Activated CD8-positive, alpha-beta T cell treated with anti-CD3 and anti-CD28 coated beads for 36 hours (primary cell): ENCODE measurements around the gene URB1. TPM values are rescaled to one million over a fixed set of nuclear protein-coding genes. Genes with fewer than 3 reads are reported as not detected.
"Not testable (repeated sequence)": the region's sequence is repeated elsewhere in the genome, so short reads cannot be mapped to it uniquely, and the experiment has no call there.

Experiments
- ATAC-seq: fragments of 200-7000 bp; cut with Tn5 transposase; one replicate; pipeline ENCODE4 v1.10.0; 2021; ENCODE audit warnings: mild to moderate bottlenecking, moderate library complexity
- CTCF ChIA-PET: fragments of 350-600 bp; sonication (Branson Sonifier 250); formaldehyde crosslinking; loops from one replicate; lab custom pipeline; 2021; ENCODE audit warnings: antibody characterized with exemption; lab: Charles Lee
- POLR2A ChIA-PET: fragments of 350-600 bp; sonication (Branson Sonifier 250); formaldehyde crosslinking; loops from one replicate; lab custom pipeline; 2021; ENCODE audit warnings: antibody characterized with exemption; lab: Charles Lee
- DNase-seq: peaks from one replicate; pipeline ENCODE4 v3.0.0-alpha.2; 2020
- H3K27ac Mint-ChIP-seq: one replicate; pipeline ENCODE4 v1.8.0; 2021; ENCODE audit warnings: mild to moderate bottlenecking, mixed read lengths
- H3K27me3 Mint-ChIP-seq: one replicate; pipeline ENCODE4 v1.8.0; 2021; ENCODE audit warnings: mixed read lengths
- H3K36me3 Mint-ChIP-seq: one replicate; pipeline ENCODE4 v1.8.0; 2021; ENCODE audit warnings: low read depth, mixed read lengths
- H3K4me1 Mint-ChIP-seq: one replicate; pipeline ENCODE4 v1.8.0; 2021; ENCODE audit warnings: low read depth, mixed read lengths
- H3K4me3 Mint-ChIP-seq: one replicate; pipeline ENCODE4 v1.8.0; 2021; ENCODE audit warnings: mild to moderate bottlenecking, moderate library complexity, mixed read lengths
- H3K9me3 Mint-ChIP-seq: one replicate; pipeline ENCODE4 v1.8.0; 2021; ENCODE audit warnings: mixed read lengths
- CTCF ChIP-seq: fragments of 200-600 bp; IDR thresholded peaks from one replicate; pipeline ENCODE4 v1.8.0; 2022; ENCODE audit warnings: antibody characterized with exemption, mild to moderate bottlenecking
- intact Hi-C: fragments of 100-400 bp; cut with micrococcal nuclease; formaldehyde crosslinking; loops from one replicate; pipeline ENCODE4 v1.10.0; 2022
- total RNA-seq, 2 experiments: library from RNA; stranded (reverse); gene quantifications; one replicate each; pipeline ENCODE4 v1.2.3, GENCODE V29; 2021

The URB1 gene
- total RNA-seq, 2 experiments from 2014 or later, result 30.9 to 31.8 TPM

GRCh38 chr21:32276671-32277070, 116.1 kb downstream of the URB1 start:
- peaks cover 20% of the 10 kb centered on the region for H3K36me3 Mint-ChIP-seq
- CTCF ChIA-PET, result no interaction called here

GRCh38 chr21:32270748-32271147, 122.1 kb downstream of the URB1 start:
- no peaks in the 10 kb centered on the region for H3K4me1 Mint-ChIP-seq
- no peak for TF ChIP-seq CTCF
- H3K27ac Mint-ChIP-seq, result no peak overlapping the region
- H3K9me3 Mint-ChIP-seq, result no peaks in the 10 kb centered on the region
- H3K27me3 Mint-ChIP-seq, result no peaks in the 10 kb centered on the region
- CTCF ChIA-PET, result no interaction called here
- no peak for ATAC-seq
- DNase-seq, result no peak
- no peak overlapping the region for H3K4me3 Mint-ChIP-seq
- intact Hi-C loops, result no loop called here
- POLR2A ChIA-PET, result no interaction called here
- peaks cover 32% of the 10 kb centered on the region for H3K36me3 Mint-ChIP-seq

More at GRCh38 chr21:32276671-32277070, 116.1 kb downstream of the URB1 start:
- Mint-ChIP-seq H3K27ac (no peak overlapping the region), H3K9me3 (no peaks in the 10 kb centered on the region), H3K27me3 (no peaks in the 10 kb centered on the region), H3K4me1 (peaks cover 11% of the 10 kb centered on the region), H3K4me3 (no peak overlapping the region)
- POLR2A ChIA-PET, result interaction anchor here (0.6 kb wide), 1 partner anchor 560 kb away, joined by 3 read pairs; no protein-coding TSS in a partner anchor
- intact Hi-C loops, result no loop called here
- ATAC-seq (no peak), DNase-seq (no peak)
- no peak for TF ChIP-seq CTCF

GRCh38 chr21:32265321-32265720, 127.5 kb downstream of the URB1 start:
- H3K27ac Mint-ChIP-seq, H3K4me3 Mint-ChIP-seq, DNase-seq, intact Hi-C loops, ATAC-seq, CTCF ChIA-PET, POLR2A ChIA-PET, H3K27me3 Mint-ChIP-seq, H3K9me3 Mint-ChIP-seq, H3K4me1 Mint-ChIP-seq: not testable (repeated sequence)
- peaks cover 22% of the 10 kb centered on the region for H3K36me3 Mint-ChIP-seq

- Mint-ChIP-seq H3K9me3 (no peaks in the 10 kb centered on the region), H3K27ac (no peak overlapping the region), H3K27me3 (no peaks in the 10 kb centered on the region), H3K4me1 (no peaks in the 10 kb centered on the region), H3K36me3 (peaks cover 10% of the 10 kb centered on the region), H3K4me3 (no peak overlapping the region)
- DNase-seq (no peak), ATAC-seq (no peak)
- intact Hi-C loops, result no loop called here
- CTCF ChIA-PET, result interaction anchor here (0.9 to 1.2 kb wide), 2 partner anchors 96 to 396 kb away, joined by 3 read pairs; no protein-coding TSS in a partner anchor
- POLR2A ChIA-PET, result interaction anchor here (0.9 kb wide), 1 partner anchor 12 kb away, joined by 3 read pairs; no protein-coding TSS in a partner anchor
- TF ChIP-seq CTCF, result no peak
Observed at GRCh38 chr21:32261929-32262328, 130.9 kb downstream of the URB1 start.

Other genes starting within 250 kb of the URB1 start
- 10 to 100 TPM; 34.6 to 35.1 TPM for gene MIS18A, start 114.0 kb downstream of the URB1 start, total RNA-seq
- gene MRAP, start 94.2 kb downstream of the URB1 start, total RNA-seq, result not detected
- gene EVA1C, start 19.7 kb upstream of the URB1 start, total RNA-seq, result 10 to 100 TPM; 11.1 to 13.7 TPM
- gene TCP10L, start 192.5 kb upstream of the URB1 start, total RNA-seq, result under 1 TPM; 0.31 to 0.63 TPM
- gene CFAP298, start 219.4 kb upstream of the URB1 start, total RNA-seq, result 10 to 100 TPM; 36.2 to 39.5 TPM